Endothelial cell of umbilical vein (primary cell): ENCODE measurements around the gene PNLDC1. TPM values are rescaled to one million over a fixed set of nuclear protein-coding genes. Genes with fewer than 3 reads are reported as not detected.
"Not testable (repeated sequence)": the region's sequence is repeated elsewhere in the genome, so short reads cannot be mapped to it uniquely, and the experiment has no call there.

Experiments
- BruUV-seq: library from RNA; stranded (reverse); fragments of 400-500 nt; replicated peaks from 2 replicates; lab custom pipeline; 2021; lab: Mats Ljungman, UMichigan
- CTCF ChIA-PET: fragments of 300-600, 350-600 bp; sonication (Branson Sonifier 250); formaldehyde crosslinking; loops from one replicate; lab custom pipeline; 2021; ENCODE audit warnings: antibody characterized with exemption, inconsistent platforms; lab: Charles Lee
- POLR2A ChIA-PET: fragments of 300-600, 350-600 bp; sonication (Branson Sonifier 250); formaldehyde crosslinking; loops from one replicate; lab custom pipeline; 2021; ENCODE audit warnings: antibody characterized with exemption, inconsistent platforms; lab: Charles Lee
- DNase-seq: peaks from one replicate; pipeline ENCODE4 v3.0.0-alpha.2; 2011; ENCODE audit warnings: low read depth, low spot score
- FAIRE-seq: peaks from 2 replicates; lab custom pipeline; 2011; peaks lifted over from hg19 to GRCh38; lab: Jason Lieb, UNC
- H2AFZ ChIP-seq: 2 replicates; pipeline ENCODE4 v1.6.0; 2012; ENCODE audit warnings: low read depth, low read length, control low read depth, inconsistent platforms
- H3K27ac ChIP-seq: 2 replicates; pipeline ENCODE4 v1.5.1; 2011; ENCODE audit warnings: low read depth, mild to moderate bottlenecking, control low read depth, low read length, moderate library complexity; ENCODE audit not compliant: insufficient read depth
- H3K27me3 ChIP-seq, 2 experiments: 2 replicates each; pipeline versions ENCODE4 v1.6.0 to v1.6.1; 2011; ENCODE audit warnings: low read length in 2 of 2, mixed read lengths in 1 of 2; ENCODE audit not compliant: control insufficient read depth in 2 of 2, insufficient read depth in 2 of 2
- H3K36me3 ChIP-seq, 2 experiments: 2 replicates in 1 of 2; 3 replicates in 1 of 2; pipeline ENCODE4 v1.5.1; 2011; ENCODE audit warnings: low read length in 2 of 2, mild to moderate bottlenecking in 1 of 2, moderate library complexity in 1 of 2; ENCODE audit not compliant: control insufficient read depth in 2 of 2, insufficient read depth in 2 of 2; ENCODE audit errors: extremely low read depth in 1 of 2
- H3K4me1 ChIP-seq: 3 replicates; pipeline ENCODE4 v1.5.1; 2011; ENCODE audit warnings: mild to moderate bottlenecking, low read length; ENCODE audit not compliant: control insufficient read depth, insufficient read depth; ENCODE audit errors: extremely low read depth
- H3K4me2 ChIP-seq: 2 replicates; pipeline ENCODE4 v1.6.1; 2011; ENCODE audit warnings: low read length, control low read depth, mixed read lengths; ENCODE audit not compliant: insufficient read depth
- H3K4me3 ChIP-seq, 3 experiments: fragments of 200-600 bp in 1 of 3; sonication (generic), shearing (Covaris generic) in 1 of 3; replicated peaks in 1 of 3; 2 replicates each; pipeline ENCODE4 v1.5.1; 2011 to 2016; ENCODE audit warnings: control low read depth in 3 of 3, low read length in 3 of 3, mild to moderate bottlenecking in 2 of 3, inconsistent platforms in 1 of 3, low read depth in 1 of 3, moderate library complexity in 1 of 3; ENCODE audit not compliant: insufficient read depth in 1 of 3
- H3K79me2 ChIP-seq: 2 replicates; pipeline ENCODE4 v1.6.0; 2012; ENCODE audit warnings: low read length, inconsistent platforms; ENCODE audit not compliant: control insufficient read depth, insufficient read depth
- H3K9ac ChIP-seq: replicated peaks from 2 replicates; pipeline ENCODE3; 2011; ENCODE audit warnings: low read length, control low read depth; ENCODE audit not compliant: insufficient read depth; ENCODE audit errors: extremely low read depth
- H3K9me1 ChIP-seq: replicated peaks from 3 replicates; pipeline ENCODE4 v1.6.0; 2011; ENCODE audit warnings: mild to moderate bottlenecking, low read length; ENCODE audit not compliant: control insufficient read depth, insufficient read depth; ENCODE audit errors: extremely low read depth
- H3K9me3 ChIP-seq: replicated peaks from 2 replicates; pipeline ENCODE4 v1.5.1; 2012; ENCODE audit warnings: low read length, inconsistent platforms; ENCODE audit not compliant: control insufficient read depth, insufficient read depth
- H4K20me1 ChIP-seq: replicated peaks from 2 replicates; pipeline ENCODE3; 2011; ENCODE audit warnings: mild to moderate bottlenecking, low read length; ENCODE audit not compliant: control insufficient read depth, insufficient read depth; ENCODE audit errors: extremely low read depth
- CTCF ChIP-seq, 2 donors: IDR thresholded peaks; 1 replicate in 1 of 2; 2 replicates in 1 of 2; pipeline ENCODE4 v1.5.1; 2011; ENCODE audit warnings: low read length in 2 of 2, mild to moderate bottlenecking in 2 of 2, moderate library complexity in 2 of 2, control low read depth in 1 of 2, inconsistent platforms in 1 of 2, low read depth in 1 of 2; ENCODE audit not compliant: insufficient read depth in 1 of 2; ENCODE audit errors: extremely low read depth in 1 of 2
- EZH2 ChIP-seq: IDR thresholded peaks from 2 replicates; pipeline ENCODE4 v1.6.1; 2012; ENCODE audit warnings: borderline replicate concordance, low read depth, mild to moderate bottlenecking, moderate library complexity, low read length, inconsistent platforms; ENCODE audit not compliant: severe bottlenecking
- FOS ChIP-seq: IDR thresholded peaks from 2 replicates; pipeline ENCODE4 v1.6.1; 2011; ENCODE audit warnings: mild to moderate bottlenecking, low read length, moderate library complexity, borderline replicate concordance; ENCODE audit not compliant: insufficient read depth
- GATA2 ChIP-seq: IDR thresholded peaks from 2 replicates; pipeline ENCODE4 v1.7.0; 2011; ENCODE audit warnings: low read depth, mild to moderate bottlenecking, moderate library complexity, mixed read lengths, low read length; ENCODE audit not compliant: insufficient read length, insufficient read depth
- MAX ChIP-seq: IDR thresholded peaks from 2 replicates; pipeline ENCODE4 v1.6.1; 2011; ENCODE audit not compliant: insufficient read depth, insufficient read length
- MYC ChIP-seq: IDR thresholded peaks from one replicate; pipeline ENCODE4 v1.6.1; 2011; ENCODE audit warnings: mild to moderate bottlenecking, low read depth, low read length
- POLR2A ChIP-seq: IDR thresholded peaks from 2 replicates; pipeline ENCODE4 v1.6.1; 2012; ENCODE audit warnings: low read depth, mild to moderate bottlenecking, control low read depth, low read length
- POLR2AphosphoS5 ChIP-seq: IDR thresholded peaks from 2 replicates; pipeline ENCODE4 v1.6.1; 2012; ENCODE audit warnings: low read depth, mild to moderate bottlenecking, control low read depth, low read length, moderate library complexity; ENCODE audit not compliant: insufficient read depth
- dilution Hi-C: fragments of 300-500 bp; cut with MboI; formaldehyde crosslinking; loops from one replicate; pipeline ENCODE4 v1.15.0; 2019; ENCODE audit warnings: low sequenced_read_pairs; ENCODE audit not compliant: extremely low pct_ligation_motif_present
- intact Hi-C: fragments of 100-400 bp; cut with micrococcal nuclease; formaldehyde crosslinking; loops from one replicate; pipeline ENCODE4 v1.10.0; 2022
- polyA plus RNA-seq, 4 experiments: library from polyadenylated mRNA; depleted of rRNA in 3 of 4; stranded (reverse) in 3 of 4; unstranded in 1 of 4; fragments of >200 nt; gene quantifications; 2 replicates each; pipeline versions ENCODE4 v1.2.1 to v1.2.3, GENCODE V29; 2011 to 2012; ENCODE audit warnings: missing spikeins in 1 of 4
- total RNA-seq: library from RNA; stranded (reverse); gene quantifications from 2 replicates; pipeline ENCODE4 v1.2.3, GENCODE V29; 2021

Gene PNLDC1
- total and polyA plus RNA-seq, 2 donors (not counting 3 experiments of a cell fraction or from before 2014, with no cell fraction given): not detected

- TF ChIP-seq CTCF (IDR thresholded peaks at IDR 0.05; ENCODE audit: extremely low read depth in 1 of 2, insufficient read depth in 1 of 2, low read depth in 1 of 2, low read length in 2 of 2) (no peak), MYC (no peak), MAX (no peak), POLR2AphosphoS5 (no peak), POLR2A (no peak), FOS (no peak), GATA2 (no peak), EZH2 (no peak)
- H2AFZ ChIP-seq: no peak overlapping the region
- H3K27me3 ChIP-seq: peaks cover 0 to 2% of the 10 kb centered on the region in 2 experiments
- no peak for FAIRE-seq
- POLR2A ChIA-PET: no interaction called here
- CTCF ChIA-PET: no interaction called here
- no peak overlapping the region for H3K4me2 ChIP-seq
- H3K36me3 ChIP-seq: no peaks in the 10 kb centered on the region
- dilution Hi-C loops (no loop called here), intact Hi-C loops (no loop called here)
- no peaks in the 10 kb centered on the region for H3K9me1 ChIP-seq
- no peaks in the 10 kb centered on the region for H3K79me2 ChIP-seq
- no peaks in the 10 kb centered on the region for H3K9me3 ChIP-seq
- no peak overlapping the region for H3K4me3 ChIP-seq
- no peaks in the 10 kb centered on the region for H4K20me1 ChIP-seq
- no peak overlapping the region for H3K9ac ChIP-seq
- no peak overlapping the region for H3K27ac ChIP-seq
- DNase-seq: no peak
- no peaks in the 10 kb centered on the region for H3K4me1 ChIP-seq
- BruUV-seq: no TSS peak
Observed at GRCh38 chr6:159823953-159824352, 23.9 kb downstream of the PNLDC1 start.

GRCh38 chr6:159824690-159825089, 24.6 kb downstream of the PNLDC1 start:
- H3K27ac ChIP-seq, H3K79me2 ChIP-seq, H3K9ac ChIP-seq, H3K36me3 ChIP-seq, H3K9me1 ChIP-seq, H3K27me3 ChIP-seq, BruUV-seq, H4K20me1 ChIP-seq, H3K4me3 ChIP-seq, POLR2A ChIA-PET, H3K9me3 ChIP-seq, intact Hi-C loops, H3K4me2 ChIP-seq, H2AFZ ChIP-seq, CTCF ChIA-PET, dilution Hi-C loops, H3K4me1 ChIP-seq, FAIRE-seq, DNase-seq: not testable (repeated sequence)
